Measurements from ENCODE around the gene OXA1L. TPM values are rescaled to one million over a fixed set of nuclear protein-coding genes. Genes with fewer than 3 reads are reported as not detected.

Gene OXA1L
- total and polyA plus RNA-seq, 2 of the 13 experiments (the other 11 are each of a cell fraction or from before 2014, with no cell fraction given) = 230 to 589 TPM

DNA sequence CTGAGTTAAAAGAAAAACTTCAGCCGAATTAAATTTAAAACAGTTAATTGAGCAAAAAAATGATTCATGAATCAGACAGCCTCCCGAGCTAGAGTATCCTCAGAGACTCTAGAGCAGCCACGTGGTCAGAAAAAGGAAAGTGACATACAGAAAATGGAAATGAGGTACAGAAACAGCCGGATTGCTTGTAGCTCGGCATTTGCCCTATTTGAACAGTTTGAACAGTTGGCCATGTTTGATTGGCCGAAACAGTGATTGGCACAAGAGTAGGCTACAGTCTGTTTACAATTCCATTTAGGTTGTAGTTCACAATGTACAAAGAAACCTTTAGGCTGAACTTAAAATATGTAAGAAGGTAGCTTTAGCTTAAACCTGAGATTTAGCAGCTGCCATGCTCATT, 12.9 kb upstream of the OXA1L start:
- no peak for FAIRE-seq
- H2AFZ ChIP-seq (ENCODE audit: low read length) = no peak overlapping the region
- in situ Hi-C loops (cut with HindIII; ENCODE audit: extremely low pct_ligation_motif_present, low pct_unique_long_range_greater_than_20kb) (no loop called here), intact Hi-C loops (cut with micrococcal nuclease; ENCODE audit: unreplicated experiment) (no loop called here)
- H4K20me1 ChIP-seq (ENCODE audit: insufficient read depth, low read length) = no peaks in the 10 kb centered on the region
- H3K79me2 ChIP-seq (ENCODE audit: insufficient read depth, low read length) = no peaks in the 10 kb centered on the region
- no peak overlapping the region for H3K9ac ChIP-seq (ENCODE audit: insufficient read depth, low read depth, low read length)
- DNase-seq (ENCODE audit: low spot score) = peak; percentile 56
- H3K4me3 ChIP-seq (replicated peaks in 1 of 3; ENCODE audit: insufficient read depth in 1 of 3, low read depth in 2 of 3, low read length in 3 of 3) = no peak overlapping the region; a peak in 1 of 6 replicates
- H3K4me1 ChIP-seq (ENCODE audit: insufficient read depth, low read length) = peaks cover 24% of the 10 kb centered on the region
- ATAC-seq = peak; percentile 62
- WGBS (ENCODE audit: low lambda C conversion rate) = 26% methylated on average over 6 of the region's 6 CpGs
- BruUV-seq (replicated peaks) = no TSS peak
- CTCF ChIA-PET (ENCODE audit: low intra/inter-chr PET ratio, low total read pairs) = no interaction called here
- H3K36me3 ChIP-seq (replicated peaks in 1 of 2; ENCODE audit: control insufficient read depth in 1 of 2, insufficient read depth in 2 of 2, low read length in 2 of 2) = no peaks in the 10 kb centered on the region
- H3K4me2 ChIP-seq (ENCODE audit: low read depth, low read length) = peak overlapping the region; percentile 28
- no peak overlapping the region for H3K27ac ChIP-seq (ENCODE audit: extremely low read length, insufficient read depth, low read length)
- H3K9me3 ChIP-seq (ENCODE audit: low read length) = no peaks in the 10 kb centered on the region
- POLR2A ChIA-PET = interaction anchor here (0.7 to 2.7 kb wide), 2 partner anchors 13 to 43 kb away, joined by 3 to 33 read pairs; partner anchors contain the start of gene OXA1L
- H3K27me3 ChIP-seq (ENCODE audit: control insufficient read depth in 1 of 2, insufficient read depth in 2 of 2, low read length in 2 of 2) = peaks cover 0 to 8% of the 10 kb centered on the region in 2 experiments; a peak in 1 of 5 replicates
- TF ChIP-seq ADNP (CRISPR knock-in tag; IDR thresholded peaks at IDR 0.05) (no peak), ZNF564 (CRISPR knock-in tag; IDR thresholded peaks at IDR 0.05) (no peak), ZNF761 (CRISPR knock-in tag; conservative IDR thresholded peaks at IDR 0.05) (no peak), ZIK1 (CRISPR knock-in tag; IDR thresholded peaks at IDR 0.05; ENCODE audit: borderline replicate concordance, low read depth) (no peak), ELF4 (CRISPR knock-in tag; IDR thresholded peaks at IDR 0.05; ENCODE audit: borderline replicate concordance) (no peak), HDAC2 (CRISPR knock-in tag; IDR thresholded peaks at IDR 0.05) (no peak; the same call in 1 of the 2 replicates), EZH2 (conservative IDR thresholded peaks at IDR 0.05; ENCODE audit: low read depth, low read length) (no peak), ZFP41 (CRISPR knock-in tag; IDR thresholded peaks at IDR 0.05; ENCODE audit: borderline replicate concordance) (no peak), GFI1 (CRISPR knock-in tag; IDR thresholded peaks at IDR 0.05; ENCODE audit: borderline replicate concordance) (no peak), GATA4 (IDR thresholded peaks at IDR 0.05; ENCODE audit: borderline replicate concordance, low read depth) (no peak), NFYC (CRISPR knock-in tag; IDR thresholded peaks at IDR 0.05) (peak; percentile 37; the same call in 1 of the 2 replicates), SOX6 (IDR thresholded peaks at IDR 0.05) (no peak), SOX6 (CRISPR knock-in tag; IDR thresholded peaks at IDR 0.05) (0 out of 2 replicates have a peak, but pooled peaks have one; percentile 13), SMC3 (IDR thresholded peaks at IDR 0.05; ENCODE audit: low read length) (no peak), ZNF709 (CRISPR knock-in tag; IDR thresholded peaks at IDR 0.05) (no peak), ZNF30 (CRISPR knock-in tag; IDR thresholded peaks at IDR 0.05) (no peak)
- TF ChIP-seq, protein P1, sequence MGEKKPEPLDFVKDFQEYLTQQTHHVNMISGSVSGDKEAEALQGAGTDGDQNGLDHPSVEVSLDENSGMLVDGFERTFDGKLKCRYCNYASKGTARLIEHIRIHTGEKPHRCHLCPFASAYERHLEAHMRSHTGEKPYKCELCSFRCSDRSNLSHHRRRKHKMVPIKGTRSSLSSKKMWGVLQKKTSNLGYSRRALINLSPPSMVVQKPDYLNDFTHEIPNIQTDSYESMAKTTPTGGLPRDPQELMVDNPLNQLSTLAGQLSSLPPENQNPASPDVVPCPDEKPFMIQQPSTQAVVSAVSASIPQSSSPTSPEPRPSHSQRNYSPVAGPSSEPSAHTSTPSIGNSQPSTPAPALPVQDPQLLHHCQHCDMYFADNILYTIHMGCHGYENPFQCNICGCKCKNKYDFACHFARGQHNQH (CRISPR knock-in tag; IDR thresholded peaks at IDR 0.05) = peak; percentile 96; the same call in 1 of the 2 replicates
- TF ChIP-seq, protein P2, sequence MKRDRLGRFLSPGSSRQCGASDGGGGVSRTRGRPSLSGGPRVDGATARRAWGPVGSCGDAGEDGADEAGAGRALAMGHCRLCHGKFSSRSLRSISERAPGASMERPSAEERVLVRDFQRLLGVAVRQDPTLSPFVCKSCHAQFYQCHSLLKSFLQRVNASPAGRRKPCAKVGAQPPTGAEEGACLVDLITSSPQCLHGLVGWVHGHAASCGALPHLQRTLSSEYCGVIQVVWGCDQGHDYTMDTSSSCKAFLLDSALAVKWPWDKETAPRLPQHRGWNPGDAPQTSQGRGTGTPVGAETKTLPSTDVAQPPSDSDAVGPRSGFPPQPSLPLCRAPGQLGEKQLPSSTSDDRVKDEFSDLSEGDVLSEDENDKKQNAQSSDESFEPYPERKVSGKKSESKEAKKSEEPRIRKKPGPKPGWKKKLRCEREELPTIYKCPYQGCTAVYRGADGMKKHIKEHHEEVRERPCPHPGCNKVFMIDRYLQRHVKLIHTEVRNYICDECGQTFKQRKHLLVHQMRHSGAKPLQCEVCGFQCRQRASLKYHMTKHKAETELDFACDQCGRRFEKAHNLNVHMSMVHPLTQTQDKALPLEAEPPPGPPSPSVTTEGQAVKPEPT (CRISPR knock-in tag; IDR thresholded peaks at IDR 0.05; ENCODE audit: low read depth) = no peak
- TF ChIP-seq, protein P3, sequence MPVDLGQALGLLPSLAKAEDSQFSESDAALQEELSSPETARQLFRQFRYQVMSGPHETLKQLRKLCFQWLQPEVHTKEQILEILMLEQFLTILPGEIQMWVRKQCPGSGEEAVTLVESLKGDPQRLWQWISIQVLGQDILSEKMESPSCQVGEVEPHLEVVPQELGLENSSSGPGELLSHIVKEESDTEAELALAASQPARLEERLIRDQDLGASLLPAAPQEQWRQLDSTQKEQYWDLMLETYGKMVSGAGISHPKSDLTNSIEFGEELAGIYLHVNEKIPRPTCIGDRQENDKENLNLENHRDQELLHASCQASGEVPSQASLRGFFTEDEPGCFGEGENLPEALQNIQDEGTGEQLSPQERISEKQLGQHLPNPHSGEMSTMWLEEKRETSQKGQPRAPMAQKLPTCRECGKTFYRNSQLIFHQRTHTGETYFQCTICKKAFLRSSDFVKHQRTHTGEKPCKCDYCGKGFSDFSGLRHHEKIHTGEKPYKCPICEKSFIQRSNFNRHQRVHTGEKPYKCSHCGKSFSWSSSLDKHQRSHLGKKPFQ (CRISPR knock-in tag; IDR thresholded peaks at IDR 0.05; ENCODE audit: insufficient replicate concordance) = no peak
- TF ChIP-seq, protein P4, sequence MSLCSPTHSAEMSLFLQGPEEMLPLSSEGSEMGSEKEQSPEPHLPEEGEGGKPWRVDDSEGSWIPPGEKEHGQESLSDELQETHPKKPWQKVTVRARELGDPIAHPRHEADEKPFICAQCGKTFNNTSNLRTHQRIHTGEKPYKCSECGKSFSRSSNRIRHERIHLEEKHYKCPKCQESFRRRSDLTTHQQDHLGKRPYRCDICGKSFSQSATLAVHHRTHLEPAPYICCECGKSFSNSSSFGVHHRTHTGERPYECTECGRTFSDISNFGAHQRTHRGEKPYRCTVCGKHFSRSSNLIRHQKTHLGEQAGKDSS (CRISPR knock-in tag; IDR thresholded peaks at IDR 0.05; ENCODE audit: borderline replicate concordance, low read depth) = no peak
- TF ChIP-seq, protein P5, sequence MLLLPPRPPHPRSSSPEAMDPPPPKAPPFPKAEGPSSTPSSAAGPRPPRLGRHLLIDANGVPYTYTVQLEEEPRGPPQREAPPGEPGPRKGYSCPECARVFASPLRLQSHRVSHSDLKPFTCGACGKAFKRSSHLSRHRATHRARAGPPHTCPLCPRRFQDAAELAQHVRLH (CRISPR knock-in tag; IDR thresholded peaks at IDR 0.05; ENCODE audit: borderline replicate concordance, low read depth) = no peak

All from HepG2 (cell line).